T-helper 2 cell treated with Interferon-gamma antibody and Interleukin-4, amounts not matched to agents 5 μg/mL and 100 μg/mL, for 36 hours (primary cell): ENCODE measurements around the gene COL4A4.

Source experiments
- DNase-seq: peaks from one replicate; pipeline ENCODE4 v3.0.0; 2021; ENCODE audit warnings: low spot score
- H3K27ac Mint-ChIP-seq: one replicate; pipeline ENCODE4 v1.8.0; 2021; ENCODE audit warnings: mild to moderate bottlenecking, mixed read lengths
- H3K27me3 Mint-ChIP-seq: one replicate; pipeline ENCODE4 v1.8.0; 2021; ENCODE audit warnings: low read depth, mixed read lengths
- H3K36me3 Mint-ChIP-seq: one replicate; pipeline ENCODE4 v1.8.0; 2021; ENCODE audit warnings: low read depth, mixed read lengths
- H3K4me1 Mint-ChIP-seq: one replicate; pipeline ENCODE4 v1.8.0; 2021; ENCODE audit warnings: low read depth, mixed read lengths
- H3K4me3 Mint-ChIP-seq: one replicate; pipeline ENCODE4 v1.8.0; 2022; ENCODE audit warnings: mild to moderate bottlenecking, moderate library complexity, mixed read lengths
- H3K9me3 Mint-ChIP-seq: one replicate; pipeline ENCODE4 v1.8.0; 2021; ENCODE audit warnings: mixed read lengths

The COL4A4 gene

DNA sequence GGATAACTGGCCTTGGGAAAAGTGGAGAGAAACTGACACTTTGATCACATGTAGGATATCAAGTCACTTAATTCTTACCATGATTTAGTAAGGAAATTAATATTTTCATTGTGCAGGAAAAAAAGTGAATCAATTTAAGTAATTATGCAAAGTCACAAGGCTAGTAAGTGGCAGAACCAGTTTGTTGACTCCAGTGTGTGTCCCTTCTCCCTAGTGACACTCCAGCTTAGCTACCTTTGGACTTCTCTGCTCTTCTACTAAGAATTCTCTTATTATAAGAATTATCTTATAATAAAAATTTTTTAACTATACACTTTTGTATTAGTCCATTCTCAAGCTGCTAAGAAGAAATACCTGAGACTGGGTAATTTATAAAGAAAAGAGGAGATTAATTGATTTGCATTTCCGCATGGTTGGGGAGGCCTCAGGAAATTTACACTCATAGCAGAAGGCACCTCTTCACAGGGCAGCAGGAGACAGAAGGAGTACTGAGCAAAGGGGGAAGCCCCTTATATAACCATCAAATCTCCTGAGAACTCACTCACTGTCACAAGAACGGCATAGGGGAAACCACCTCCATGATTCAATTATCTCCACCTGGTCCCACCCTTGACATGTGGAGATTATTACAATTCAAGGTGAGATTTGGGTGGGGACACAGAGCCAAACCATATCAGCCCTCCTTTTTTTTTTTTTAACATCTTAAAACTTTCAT lies 13.6 kb downstream of the COL4A4 start:
- Mint-ChIP-seq H3K9me3 (no peaks in the 10 kb centered on the region), H3K36me3 (no peaks in the 10 kb centered on the region), H3K27me3 (peaks cover 4% of the 10 kb centered on the region), H3K27ac (no peak overlapping the region), H3K4me3 (no peak overlapping the region), H3K4me1 (no peaks in the 10 kb centered on the region)
- no peak for DNase-seq

GRCh38 chr2:227148106-227148505 lies 15.9 kb downstream of the COL4A4 start:
- no peaks in the 10 kb centered on the region for H3K36me3 Mint-ChIP-seq

GRCh38 chr2:227147023-227147422 lies 17.0 kb downstream of the COL4A4 start:
- Mint-ChIP-seq H3K9me3 (no peaks in the 10 kb centered on the region), H3K27me3 (peaks cover 4% of the 10 kb centered on the region), H3K36me3 (no peaks in the 10 kb centered on the region), H3K27ac (no peak overlapping the region), H3K4me1 (no peaks in the 10 kb centered on the region), H3K4me3 (no peak overlapping the region)
- no peak for DNase-seq

More at GRCh38 chr2:227148106-227148505, 15.9 kb downstream of the COL4A4 start:
- H3K27me3 Mint-ChIP-seq = peaks cover 4% of the 10 kb centered on the region
- H3K4me3 Mint-ChIP-seq = no peak overlapping the region
- no peak overlapping the region for H3K27ac Mint-ChIP-seq
- DNase-seq = no peak
- no peaks in the 10 kb centered on the region for H3K4me1 Mint-ChIP-seq
- H3K9me3 Mint-ChIP-seq = no peaks in the 10 kb centered on the region

GRCh38 chr2:227146456-227146855 lies 17.5 kb downstream of the COL4A4 start:
- H3K27ac Mint-ChIP-seq = no peak overlapping the region
- no peak for DNase-seq
- no peaks in the 10 kb centered on the region for H3K4me1 Mint-ChIP-seq
- H3K36me3 Mint-ChIP-seq = no peaks in the 10 kb centered on the region
- peaks cover 3% of the 10 kb centered on the region for H3K27me3 Mint-ChIP-seq
- H3K9me3 Mint-ChIP-seq = no peaks in the 10 kb centered on the region
- no peak overlapping the region for H3K4me3 Mint-ChIP-seq

DNA sequence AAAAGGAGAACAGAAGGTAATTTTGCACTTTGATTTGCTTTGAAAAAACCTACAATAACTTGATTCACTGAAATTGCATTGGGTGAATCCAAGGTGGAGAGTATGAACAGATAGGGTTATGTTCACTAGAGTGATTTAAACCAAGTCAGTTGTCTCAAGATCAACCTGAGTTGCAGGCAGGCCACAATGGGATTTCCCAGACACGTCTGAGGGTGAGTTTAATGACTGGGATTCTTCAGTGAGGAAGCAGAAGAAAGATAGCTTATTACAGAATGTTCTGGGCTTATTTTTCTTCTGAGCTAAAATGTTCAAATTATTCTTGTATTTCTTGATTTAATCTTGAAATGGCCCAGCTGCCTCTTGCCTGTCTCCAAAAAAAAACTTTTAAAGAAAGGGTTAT lies 20.1 kb downstream of the COL4A4 start:
- Mint-ChIP-seq H3K4me3 (no peak overlapping the region), H3K4me1 (no peaks in the 10 kb centered on the region), H3K36me3 (no peaks in the 10 kb centered on the region), H3K9me3 (no peaks in the 10 kb centered on the region), H3K27me3 (peaks cover 3% of the 10 kb centered on the region), H3K27ac (no peak overlapping the region)
- DNase-seq = no peak

- Mint-ChIP-seq H3K4me1 (no peaks in the 10 kb centered on the region), H3K4me3 (no peak overlapping the region), H3K27me3 (peaks cover 3% of the 10 kb centered on the region), H3K9me3 (no peaks in the 10 kb centered on the region), H3K27ac (no peak overlapping the region), H3K36me3 (no peaks in the 10 kb centered on the region)
- no peak for DNase-seq
Measured at GRCh38 chr2:227141301-227141700, 22.7 kb downstream of the COL4A4 start.

GRCh38 chr2:227134591-227134990 lies 29.4 kb downstream of the COL4A4 start:
- no peak overlapping the region for H3K4me3 Mint-ChIP-seq
- no peak for DNase-seq
- H3K4me1 Mint-ChIP-seq = no peaks in the 10 kb centered on the region
- H3K27me3 Mint-ChIP-seq = peaks cover 5% of the 10 kb centered on the region
- H3K36me3 Mint-ChIP-seq = no peaks in the 10 kb centered on the region
- no peaks in the 10 kb centered on the region for H3K9me3 Mint-ChIP-seq
- no peak overlapping the region for H3K27ac Mint-ChIP-seq

DNA sequence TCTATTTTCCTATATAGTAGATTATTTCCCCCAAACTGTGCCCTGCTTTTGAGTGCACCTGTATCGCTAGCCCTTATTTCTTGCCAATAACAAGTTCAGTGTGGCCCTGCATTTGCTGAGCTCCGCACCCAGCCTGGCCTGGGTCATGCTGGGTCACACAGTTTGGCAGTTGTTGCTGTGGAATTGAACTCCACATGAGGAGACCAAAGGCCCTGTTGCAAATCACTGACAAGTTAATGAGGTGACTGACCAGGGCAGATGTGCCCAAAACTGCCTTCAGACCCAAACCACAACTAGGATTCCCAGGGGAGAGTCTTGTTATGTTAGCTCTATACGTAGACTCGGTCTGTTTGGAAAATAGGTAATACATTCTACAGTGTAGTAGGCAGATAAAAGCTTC lies 31.0 kb downstream of the COL4A4 start:
- DNase-seq = no peak
- H3K4me3 Mint-ChIP-seq = no peak overlapping the region
- H3K27me3 Mint-ChIP-seq = peaks cover 10% of the 10 kb centered on the region
- H3K4me1 Mint-ChIP-seq = no peaks in the 10 kb centered on the region
- no peaks in the 10 kb centered on the region for H3K9me3 Mint-ChIP-seq
- no peak overlapping the region for H3K27ac Mint-ChIP-seq
- H3K36me3 Mint-ChIP-seq = no peaks in the 10 kb centered on the region

- Mint-ChIP-seq H3K27ac (no peak overlapping the region), H3K27me3 (peaks cover 12% of the 10 kb centered on the region), H3K36me3 (no peaks in the 10 kb centered on the region), H3K9me3 (no peaks in the 10 kb centered on the region), H3K4me3 (no peak overlapping the region), H3K4me1 (no peaks in the 10 kb centered on the region)
- DNase-seq = no peak
Measured at GRCh38 chr2:227130636-227131035, 33.4 kb downstream of the COL4A4 start.

DNA sequence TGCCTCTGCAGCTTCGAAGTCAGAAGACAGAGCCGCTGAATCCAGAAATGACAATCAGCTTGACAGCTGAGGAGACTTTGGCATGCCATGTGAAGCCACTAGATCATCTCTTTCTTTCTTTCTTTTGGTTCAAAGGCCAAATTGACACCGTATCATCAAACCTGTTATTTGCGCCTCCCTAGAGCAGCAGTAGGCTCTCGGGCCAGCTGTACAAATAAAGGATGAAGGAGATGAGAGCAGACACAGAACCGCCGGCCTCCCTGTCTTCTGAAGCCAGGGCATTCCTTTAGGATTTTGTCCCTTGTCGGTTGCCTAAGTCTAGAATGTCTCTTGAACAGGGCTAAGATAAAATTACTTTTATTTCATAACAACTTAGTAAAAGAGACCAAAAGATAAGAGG lies 36.8 kb downstream of the COL4A4 start:
- H3K27me3 Mint-ChIP-seq = peaks cover 12% of the 10 kb centered on the region
- DNase-seq = no peak
- no peak overlapping the region for H3K27ac Mint-ChIP-seq
- no peaks in the 10 kb centered on the region for H3K9me3 Mint-ChIP-seq
- no peaks in the 10 kb centered on the region for H3K36me3 Mint-ChIP-seq
- H3K4me3 Mint-ChIP-seq = no peak overlapping the region
- no peaks in the 10 kb centered on the region for H3K4me1 Mint-ChIP-seq

- no peak for DNase-seq
- no peaks in the 10 kb centered on the region for H3K36me3 Mint-ChIP-seq
- no peak overlapping the region for H3K27ac Mint-ChIP-seq
- H3K4me3 Mint-ChIP-seq = no peak overlapping the region
- H3K9me3 Mint-ChIP-seq = no peaks in the 10 kb centered on the region
- H3K27me3 Mint-ChIP-seq = peaks cover 12% of the 10 kb centered on the region
- no peaks in the 10 kb centered on the region for H3K4me1 Mint-ChIP-seq
Measured at GRCh38 chr2:227125506-227125905, 38.5 kb downstream of the COL4A4 start.

DNA sequence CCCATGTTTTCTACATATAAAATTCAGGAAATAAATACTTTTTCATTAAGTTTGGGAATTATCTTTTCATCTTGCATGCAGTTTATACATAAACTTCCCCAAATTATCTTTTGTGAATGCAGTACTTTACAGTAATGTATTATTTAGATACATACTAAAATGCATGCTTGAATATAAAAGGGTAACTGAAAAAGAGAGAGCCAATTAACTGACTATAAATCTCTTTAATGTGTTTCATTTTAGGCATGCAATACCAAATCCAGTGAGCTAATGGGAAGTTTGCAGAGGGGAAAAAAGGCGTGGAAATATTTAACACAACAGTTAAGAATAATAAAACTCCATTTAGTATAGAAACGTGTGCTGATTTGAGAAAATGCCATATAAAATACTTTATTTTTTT lies 39.2 kb downstream of the COL4A4 start:
- Mint-ChIP-seq H3K4me3 (no peak overlapping the region), H3K27ac (no peak overlapping the region)

DNA sequence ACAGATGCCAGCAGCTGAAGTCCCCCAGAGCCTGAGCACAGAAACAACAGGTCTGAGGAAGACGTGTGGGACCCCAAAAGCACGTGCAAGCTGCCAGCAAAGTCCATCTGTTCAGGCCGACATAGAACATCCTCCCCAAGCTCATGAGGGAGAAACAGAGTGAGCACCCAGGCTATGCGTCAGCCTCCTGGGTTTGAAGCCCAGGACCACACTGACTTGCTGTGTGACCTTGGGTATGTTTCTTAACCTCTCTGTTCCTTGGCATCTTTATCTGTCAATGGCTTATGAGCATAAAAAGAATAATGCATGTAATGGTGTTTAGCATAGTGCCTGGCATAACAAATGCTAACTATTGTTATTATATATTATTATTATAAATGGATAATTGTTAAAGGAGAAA lies 40.3 kb downstream of the COL4A4 start:
- Mint-ChIP-seq H3K4me3 (no peak overlapping the region), H3K27me3 (peaks cover 10% of the 10 kb centered on the region), H3K4me1 (no peaks in the 10 kb centered on the region), H3K27ac (no peak overlapping the region), H3K36me3 (no peaks in the 10 kb centered on the region), H3K9me3 (no peaks in the 10 kb centered on the region)
- DNase-seq = no peak

More for the DNA sequence above, 39.2 kb downstream of the COL4A4 start:
- DNase-seq = no peak
- Mint-ChIP-seq H3K36me3 (no peaks in the 10 kb centered on the region), H3K27me3 (peaks cover 10% of the 10 kb centered on the region), H3K9me3 (no peaks in the 10 kb centered on the region), H3K4me1 (no peaks in the 10 kb centered on the region)

DNA sequence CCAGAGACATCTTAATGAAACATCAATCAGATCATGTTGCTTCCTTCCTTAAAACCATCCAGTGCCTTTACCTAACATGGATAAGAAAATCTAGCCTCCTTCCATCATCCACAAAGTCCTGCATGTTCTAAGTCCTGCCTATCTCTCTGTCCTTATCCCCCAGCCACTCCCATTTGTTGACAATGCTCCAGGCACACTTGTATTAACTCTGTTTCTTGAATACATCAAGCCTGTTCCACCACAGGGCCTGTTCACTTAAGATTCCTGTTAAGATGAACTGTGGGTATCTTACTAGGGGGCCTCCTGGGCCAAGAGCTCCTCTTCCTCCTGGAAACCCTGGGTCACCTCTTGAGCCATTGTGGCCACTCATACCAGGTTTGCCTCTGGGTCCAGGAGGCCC lies 45.7 kb downstream of the COL4A4 start:
- peaks cover 14% of the 10 kb centered on the region for H3K27me3 Mint-ChIP-seq
- H3K27ac Mint-ChIP-seq = no peak overlapping the region
- H3K36me3 Mint-ChIP-seq = no peaks in the 10 kb centered on the region
- no peak overlapping the region for H3K4me3 Mint-ChIP-seq
- H3K4me1 Mint-ChIP-seq = no peaks in the 10 kb centered on the region
- no peak for DNase-seq
- no peaks in the 10 kb centered on the region for H3K9me3 Mint-ChIP-seq

DNA sequence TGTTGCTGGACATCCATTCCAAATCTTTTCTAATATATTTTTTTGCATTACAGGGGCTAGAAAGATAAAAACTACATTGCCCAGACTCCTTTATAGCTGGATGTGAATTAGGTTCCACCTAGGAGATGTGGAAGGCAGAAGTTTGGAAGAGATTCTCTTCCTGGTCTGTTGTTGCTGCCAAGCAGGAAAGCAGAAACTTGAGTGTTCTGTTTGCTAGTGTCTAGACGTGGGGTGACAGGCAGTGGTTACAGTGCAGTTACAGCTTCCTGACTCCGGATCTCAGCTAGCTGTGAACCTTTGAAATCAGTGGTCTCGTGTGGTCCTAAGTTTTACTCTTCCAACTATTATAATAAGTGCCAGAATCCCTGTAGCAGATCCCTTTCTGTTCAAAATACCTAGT lies 46.2 kb downstream of the COL4A4 start:
- H3K4me3 Mint-ChIP-seq = no peak overlapping the region
- no peaks in the 10 kb centered on the region for H3K36me3 Mint-ChIP-seq
- no peaks in the 10 kb centered on the region for H3K4me1 Mint-ChIP-seq
- no peaks in the 10 kb centered on the region for H3K9me3 Mint-ChIP-seq
- peaks cover 14% of the 10 kb centered on the region for H3K27me3 Mint-ChIP-seq
- no peak overlapping the region for H3K27ac Mint-ChIP-seq
- no peak for DNase-seq
